Measurements from ENCODE around the gene KIAA0232. TPM values are rescaled to one million over a fixed set of nuclear protein-coding genes. Genes with fewer than 3 reads are reported as not detected.

The KIAA0232 gene
- total and polyA plus RNA-seq, 10 of the 15 experiments (the other 5 are each of a cell fraction or from before 2014, with no cell fraction given) = 2.8 to 15.1 (median 10.8) TPM

DNA sequence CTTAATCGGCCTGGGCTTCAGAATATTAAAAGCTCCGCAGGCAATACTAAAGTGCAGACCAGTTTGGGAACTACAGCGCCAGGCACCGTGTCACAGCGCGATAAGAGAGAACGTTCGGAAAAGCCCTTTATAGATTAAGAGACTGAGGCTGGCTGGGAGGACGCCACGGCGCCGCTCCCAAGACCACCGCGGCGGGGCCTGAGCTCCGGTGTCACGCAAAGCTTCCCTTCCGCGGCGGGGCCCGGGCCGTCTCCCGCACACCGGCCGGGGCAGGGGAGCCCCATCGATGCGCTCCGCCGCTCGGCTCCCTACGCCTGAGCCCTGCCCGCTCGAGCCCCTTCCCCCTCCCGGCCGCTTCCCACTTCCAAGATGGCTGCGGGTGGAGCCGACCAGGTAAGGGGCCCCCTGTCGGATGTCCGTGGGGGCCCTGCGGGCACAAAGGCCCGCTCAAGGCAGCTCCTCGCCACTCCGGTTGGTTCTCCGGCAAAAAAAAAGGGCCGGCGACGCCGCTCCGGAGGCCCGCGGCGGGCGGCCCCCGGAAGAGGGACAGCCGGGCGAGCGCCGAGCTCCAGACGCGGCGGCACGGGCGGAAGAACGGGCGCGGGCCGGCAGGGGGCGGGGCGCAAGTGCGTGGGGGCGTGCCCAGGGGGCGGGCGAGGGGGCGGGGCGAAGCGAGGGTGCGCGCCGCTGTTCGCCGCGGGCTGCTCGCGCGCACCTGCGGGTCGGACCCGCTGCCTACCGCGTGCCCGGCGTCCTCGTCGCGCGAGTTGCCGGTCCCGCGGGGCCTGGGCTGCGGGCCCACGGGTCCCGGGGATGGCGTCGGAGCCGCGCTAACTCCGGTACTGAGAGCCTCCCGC, 126.8 kb downstream of the KIAA0232 start, which contains the start of gene TBC1D14 (continued):
- TF ChIP-seq SRF (IDR thresholded peaks at IDR 0.05; ENCODE audit: low read depth in 2 of 2, low read length in 2 of 2) (peak; percentile 81 to 97), HCFC1 (IDR thresholded peaks at IDR 0.05; ENCODE audit: low read length) (peak; percentile 76), TCF12 (IDR thresholded peaks at IDR 0.05; ENCODE audit: low read depth, low read length) (peak; percentile 19; the same call in 1 of the 2 replicates), ETV6 (conservative IDR thresholded peaks at IDR 0.05 in 1 of 2, IDR thresholded peaks at IDR 0.05 in 1 of 2; ENCODE audit: borderline replicate concordance in 1 of 2, low read depth in 1 of 2) (peak in 1 of 2 experiments; percentile 17; a peak in 1 of 4 replicates), STAT1 (conservative IDR thresholded peaks at IDR 0.05) (peak; percentile 81), BRCA1 (IDR thresholded peaks at IDR 0.05; ENCODE audit: low read depth, low read length) (0 out of 2 replicates have a peak, but pooled peaks have one; percentile 25), RBBP5 (conservative IDR thresholded peaks at IDR 0.05) (peak; percentile 94), RB1 (IDR thresholded peaks at IDR 0.05; ENCODE audit: borderline replicate concordance) (peak; percentile 70; the same call in 1 of the 2 replicates), CREM (IDR thresholded peaks at IDR 0.05; ENCODE audit: low read depth) (peak; percentile 32; the same call in 1 of the 2 replicates), WRNIP1 (IDR thresholded peaks at IDR 0.05; ENCODE audit: borderline replicate concordance, low read depth, low read length) (no peak), KDM1A (IDR thresholded peaks at IDR 0.05; ENCODE audit: borderline replicate concordance) (no peak), ZSCAN29 (IDR thresholded peaks at IDR 0.05) (no peak), NBN (IDR thresholded peaks at IDR 0.05) (0 out of 2 replicates have a peak, but pooled peaks have one; percentile 26), SMARCA5 (IDR thresholded peaks at IDR 0.05) (0 out of 2 replicates have a peak, but pooled peaks have one; percentile 51), YY1 (IDR thresholded peaks at IDR 0.05; ENCODE audit: low read depth, low read length) (peak; percentile 99), TAF1 (IDR thresholded peaks at IDR 0.05; ENCODE audit: borderline replicate concordance, low read depth, low read length) (peak; percentile 95), LARP7 (IDR thresholded peaks at IDR 0.05) (peak; percentile 62), CHD1 (IDR thresholded peaks at IDR 0.05; ENCODE audit: low read depth, low read length) (0 out of 2 replicates have a peak, but pooled peaks have one; percentile 48), ASH2L (IDR thresholded peaks at IDR 0.05; ENCODE audit: borderline replicate concordance, low read depth) (peak; percentile 71; the same call in 1 of the 2 replicates), CHD2 (IDR thresholded peaks at IDR 0.05; ENCODE audit: borderline replicate concordance, low read depth, low read length) (peak; percentile 91), ATF7 (IDR thresholded peaks at IDR 0.05; ENCODE audit: low read depth) (no peak)

Measured in GM12878 (cell line).